ENCODE results near the gene ZC3H4. TPM values are rescaled to one million over a fixed set of nuclear protein-coding genes. Genes with fewer than 3 reads are reported as not detected.

Gene ZC3H4
- total RNA-seq, 1 experiment from 2014 or later, result 105 TPM

DNA sequence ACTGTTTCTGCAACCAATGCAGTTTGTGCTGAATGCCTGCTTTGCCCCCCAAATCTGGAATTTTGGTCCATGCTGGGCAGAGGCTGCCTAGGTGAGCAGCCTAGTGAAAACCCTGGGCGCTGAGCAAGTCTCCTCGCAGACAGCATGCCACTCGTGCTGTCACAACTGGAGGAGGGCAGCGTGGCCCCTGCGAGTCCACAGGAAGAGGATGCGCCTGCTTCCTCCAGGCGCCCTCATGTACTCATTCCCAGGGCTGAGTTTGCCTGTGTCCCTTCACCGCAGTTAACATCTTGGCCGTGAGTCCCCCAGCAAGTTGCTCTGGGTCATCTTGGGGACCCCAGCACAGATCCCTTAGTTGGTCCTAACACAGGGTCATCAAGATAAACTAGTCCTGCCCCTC is 39.0 kb downstream of the ZC3H4 start:
- Histone ChIP-seq H3K4ac (ENCODE audit: low read depth, low read length) (no peak overlapping the region), H3K9me3 (ENCODE audit: control insufficient read depth, low read depth, low read length) (no peaks in the 10 kb centered on the region)
- H3K27ac Mint-ChIP-seq, result no peak overlapping the region

More for the DNA sequence above, 39.0 kb downstream of the ZC3H4 start:
- H3K18ac ChIP-seq (ENCODE audit: insufficient read length, low read depth, low read length), result no peak overlapping the region
- H4K5ac ChIP-seq (ENCODE audit: insufficient read length, low read depth, low read length), result no peak overlapping the region
- H3K4me1 Mint-ChIP-seq, result peaks cover 0 to 3% of the 10 kb centered on the region in 2 experiments; a peak in 2 of 4 replicates
- H3K14ac ChIP-seq (ENCODE audit: insufficient read depth, low read length), result no peak overlapping the region
- no peak overlapping the region for H3K23ac ChIP-seq (ENCODE audit: insufficient read length, low read depth, low read length)
- H3T11ph ChIP-seq (ENCODE audit: low read length), result no peak overlapping the region
- H3K4me2 ChIP-seq (ENCODE audit: insufficient read depth, insufficient read length, low read length), result no peak overlapping the region
- no peaks in the 10 kb centered on the region for H3K23me2 ChIP-seq (ENCODE audit: insufficient read length, low read depth, low read length, poor library complexity, severe bottlenecking)
- H3K27me3 Mint-ChIP-seq (ENCODE audit: low read depth), result no peaks in the 10 kb centered on the region
- H3K9ac ChIP-seq (ENCODE audit: extremely low read depth, insufficient read length, low read length), result no peak overlapping the region
- no peak overlapping the region for H4K8ac ChIP-seq (replicated peaks; ENCODE audit: insufficient read length, low read depth, low read length)
- H3K4me3 Mint-ChIP-seq, result no peak overlapping the region
- DNase-seq, result no peak
- H2BK5ac ChIP-seq (ENCODE audit: insufficient read length, low read length), result no peak overlapping the region
- H2BK20ac ChIP-seq (ENCODE audit: low read depth, low read length, poor library complexity, severe bottlenecking), result no peak overlapping the region
- H2BK12ac ChIP-seq (ENCODE audit: insufficient read length, low read depth, low read length), result no peak overlapping the region
- no peak overlapping the region for H2AFZ ChIP-seq (ENCODE audit: low read length)
- no peak overlapping the region for H2BK15ac ChIP-seq (ENCODE audit: low read depth, low read length)
- no peak overlapping the region for H3K56ac ChIP-seq (ENCODE audit: insufficient read length, low read depth, low read length)
- peaks cover 39 to 81% (median 75%) of the 10 kb centered on the region in 3 experiments; a peak in 6 of 7 replicates for H3K36me3 Mint-ChIP-seq (ENCODE audit: insufficient read depth in 1 of 3, low read depth in 3 of 3)
- no peaks in the 10 kb centered on the region for H3K79me1 ChIP-seq (ENCODE audit: insufficient read depth, low read depth, low read length, poor library complexity, severe bottlenecking)
- no peaks in the 10 kb centered on the region for H3K9me3 Mint-ChIP-seq
- peaks cover 2% of the 10 kb centered on the region for H4K20me1 ChIP-seq (ENCODE audit: control insufficient read depth, insufficient read depth, insufficient read length)
- H2BK120ac ChIP-seq (ENCODE audit: low read depth, low read length, poor library complexity, severe bottlenecking), result no peak overlapping the region
- TF ChIP-seq, protein P1, sequence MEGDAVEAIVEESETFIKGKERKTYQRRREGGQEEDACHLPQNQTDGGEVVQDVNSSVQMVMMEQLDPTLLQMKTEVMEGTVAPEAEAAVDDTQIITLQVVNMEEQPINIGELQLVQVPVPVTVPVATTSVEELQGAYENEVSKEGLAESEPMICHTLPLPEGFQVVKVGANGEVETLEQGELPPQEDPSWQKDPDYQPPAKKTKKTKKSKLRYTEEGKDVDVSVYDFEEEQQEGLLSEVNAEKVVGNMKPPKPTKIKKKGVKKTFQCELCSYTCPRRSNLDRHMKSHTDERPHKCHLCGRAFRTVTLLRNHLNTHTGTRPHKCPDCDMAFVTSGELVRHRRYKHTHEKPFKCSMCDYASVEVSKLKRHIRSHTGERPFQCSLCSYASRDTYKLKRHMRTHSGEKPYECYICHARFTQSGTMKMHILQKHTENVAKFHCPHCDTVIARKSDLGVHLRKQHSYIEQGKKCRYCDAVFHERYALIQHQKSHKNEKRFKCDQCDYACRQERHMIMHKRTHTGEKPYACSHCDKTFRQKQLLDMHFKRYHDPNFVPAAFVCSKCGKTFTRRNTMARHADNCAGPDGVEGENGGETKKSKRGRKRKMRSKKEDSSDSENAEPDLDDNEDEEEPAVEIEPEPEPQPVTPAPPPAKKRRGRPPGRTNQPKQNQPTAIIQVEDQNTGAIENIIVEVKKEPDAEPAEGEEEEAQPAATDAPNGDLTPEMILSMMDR (conservative IDR thresholded peaks at IDR 0.05), result no peak
- no peak overlapping the region for H4K91ac ChIP-seq (ENCODE audit: insufficient read length, low read depth, low read length)
- H3K27ac ChIP-seq (ENCODE audit: insufficient read length, low read depth, low read length), result no peak overlapping the region
- WGBS (ENCODE audit: extremely low coverage, insufficient read length, low lambda C conversion rate), result no CpG with 5 or more reads among the region's 9 CpGs
- H3K4me1 ChIP-seq (ENCODE audit: insufficient read depth, low read length), result no peaks in the 10 kb centered on the region
- no peaks in the 10 kb centered on the region for H3K79me2 ChIP-seq (ENCODE audit: insufficient read depth, low read length)
- no peak overlapping the region for H2AK5ac ChIP-seq (ENCODE audit: insufficient read length, low read length)
- H3K27me3 ChIP-seq (ENCODE audit: insufficient read depth, low read length), result no peaks in the 10 kb centered on the region

Data from H9 (cell line).